HAP-1 (cell line): ENCODE data around the gene IL2RG.

Experiments used
- DNase-seq, 2 experiments: peaks; one replicate each; pipeline ENCODE4 v3.0.0-alpha.2; 2016 to 2020; ENCODE audit warnings: low spot score in 2 of 2
- H3K27me3 ChIP-seq: fragments of 250-450 bp; sonication (Bioruptor Pico); 2 replicates; pipeline ENCODE4 v1.5.1; 2020; ENCODE audit warnings: low read depth, mild to moderate bottlenecking, moderate library complexity
- H3K36me3 ChIP-seq: fragments of 250-450 bp; sonication (Bioruptor Pico); replicated peaks from 2 replicates; pipeline ENCODE4 v1.5.1; 2020; ENCODE audit warnings: mild to moderate bottlenecking
- H3K4me1 ChIP-seq: fragments of 250-450 bp; sonication (Bioruptor Pico); 2 replicates; pipeline ENCODE4 v1.5.1; 2020; ENCODE audit warnings: mild to moderate bottlenecking
- H3K4me3 ChIP-seq: fragments of 250-450 bp; sonication (Bioruptor Pico); 2 replicates; pipeline ENCODE4 v1.5.1; 2020; ENCODE audit warnings: mild to moderate bottlenecking, moderate library complexity
- H3K9me3 ChIP-seq: fragments of 250-450 bp; sonication (Bioruptor Pico); 2 replicates; pipeline ENCODE4 v1.5.1; 2020; ENCODE audit warnings: mild to moderate bottlenecking, moderate library complexity
- in situ Hi-C: fragments of 300-500 bp; cut with MboI; formaldehyde crosslinking; loops from 3 replicates; pipeline ENCODE4 v1.14.3; 2020; ENCODE audit warnings: low sequenced_read_pairs, inconsistent platforms, mixed read lengths

Gene IL2RG

GRCh38 chrX:71128915-71129765 is 17.8 kb upstream of the IL2RG start:
- Histone ChIP-seq H3K4me1 (no peaks in the 10 kb centered on the region), H3K4me3 (no peak overlapping the region), H3K9me3 (no peaks in the 10 kb centered on the region), H3K27me3 (no peaks in the 10 kb centered on the region), H3K36me3 (peaks cover 89% of the 10 kb centered on the region)
- DNase-seq: peak; percentile 63 to 83
- in situ Hi-C loops: no loop called here

DNA sequence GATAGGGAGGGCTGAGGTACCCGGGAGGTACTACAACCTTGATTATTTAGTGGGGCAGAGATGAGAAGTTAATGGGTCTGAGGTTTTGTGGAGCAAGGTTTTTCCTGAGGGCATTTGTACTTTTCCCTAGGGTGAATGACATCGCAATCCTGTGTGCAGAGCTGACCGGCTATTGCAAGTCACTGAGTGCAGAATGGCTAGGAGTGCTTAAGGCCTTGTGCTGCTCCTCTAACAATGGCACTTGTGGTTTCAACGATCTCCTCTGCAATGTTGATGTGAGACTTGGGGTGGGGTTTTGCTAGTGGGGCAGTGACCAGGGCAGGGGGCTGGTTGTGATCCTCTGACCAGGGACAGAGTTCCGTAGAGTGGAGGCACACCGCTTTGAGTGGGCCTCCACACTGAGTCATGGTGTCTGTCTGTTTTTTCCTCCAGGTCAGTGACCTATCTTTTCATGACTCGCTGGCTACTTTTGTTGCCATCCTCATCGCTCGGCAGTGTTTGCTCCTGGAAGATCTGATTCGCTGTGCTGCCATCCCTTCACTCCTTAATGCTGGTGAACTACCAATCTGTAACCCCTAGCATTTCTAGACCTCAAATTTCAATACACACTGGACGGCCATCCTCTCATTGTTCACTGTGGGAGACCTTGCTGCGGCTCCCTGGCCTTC is 16.9 kb upstream of the IL2RG start:
- no peak for DNase-seq
- Histone ChIP-seq H3K9me3 (no peaks in the 10 kb centered on the region), H3K4me3 (no peak overlapping the region), H3K27me3 (no peaks in the 10 kb centered on the region), H3K36me3 (peaks cover 92% of the 10 kb centered on the region), H3K4me1 (no peaks in the 10 kb centered on the region)
- in situ Hi-C loops: no loop called here

GRCh38 chrX:71118985-71119535 is 7.7 kb upstream of the IL2RG start:
- Histone ChIP-seq H3K9me3 (no peaks in the 10 kb centered on the region), H3K36me3 (peaks cover 49% of the 10 kb centered on the region), H3K27me3 (no peaks in the 10 kb centered on the region), H3K4me3 (peak overlapping the region; percentile 94), H3K4me1 (peaks cover 18% of the 10 kb centered on the region)
- peak in 1 of 2 experiments; percentile 38 for DNase-seq
- in situ Hi-C loops: no loop called here

DNA sequence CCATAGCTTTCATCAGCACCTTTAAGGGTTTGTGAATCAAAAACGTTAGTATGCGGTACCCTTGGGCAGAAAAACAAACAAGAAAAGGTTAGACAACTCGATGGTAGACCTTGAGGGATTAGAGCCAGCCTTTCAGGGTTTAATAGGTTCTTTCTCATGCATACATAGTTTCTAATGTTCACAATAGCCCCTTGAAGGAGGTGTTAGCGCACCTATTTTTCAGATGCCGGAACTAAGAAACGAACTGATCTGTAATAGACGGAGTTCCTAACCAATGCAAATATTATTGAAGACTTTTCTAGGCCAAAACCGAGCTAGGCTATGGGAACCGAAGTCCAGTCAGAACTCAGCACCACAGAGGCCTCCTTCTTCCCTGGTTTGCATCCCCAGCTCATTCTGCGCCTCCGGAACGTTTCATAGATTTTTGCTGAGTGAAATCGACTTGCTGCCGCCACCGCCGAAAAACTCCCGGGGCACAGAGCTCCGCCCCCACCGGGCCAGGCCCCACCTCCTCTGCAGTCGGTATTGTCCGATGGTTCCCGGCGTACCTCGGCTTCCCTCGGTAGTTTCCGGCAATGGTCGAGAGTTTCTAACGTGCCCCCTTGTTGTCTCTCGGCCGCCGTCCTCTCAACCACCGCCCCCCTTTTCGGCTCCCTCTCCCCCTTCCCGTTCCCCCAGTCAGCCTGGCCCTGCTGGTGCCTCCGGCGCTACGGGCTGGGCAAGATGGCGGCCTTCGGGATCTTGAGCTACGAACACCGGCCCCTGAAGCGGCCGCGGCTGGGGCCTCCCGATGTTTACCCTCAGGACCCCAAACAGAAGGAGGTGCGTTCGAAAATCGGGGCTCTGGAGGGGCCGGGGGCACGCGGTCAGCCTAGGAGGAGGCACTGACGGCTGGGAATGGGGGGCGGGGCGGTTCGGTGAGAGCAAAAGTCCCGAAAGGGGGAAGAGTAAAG is 6.9 kb upstream of the IL2RG start, which contains the start of gene MED12:
TSS of gene MED12 (plus strand) at position 565 of the 953 bp plus-strand sequence. CDS start at position 724, 159 bp downstream.
- Histone ChIP-seq H3K36me3 (peaks cover 42% of the 10 kb centered on the region), H3K9me3 (no peaks in the 10 kb centered on the region)
- in situ Hi-C loops: no loop called here

GRCh38 chrX:71117358-71117757 is 6.0 kb upstream of the IL2RG start:
- Histone ChIP-seq H3K9me3 (no peaks in the 10 kb centered on the region), H3K27me3 (no peaks in the 10 kb centered on the region), H3K36me3 (peaks cover 32% of the 10 kb centered on the region), H3K4me1 (peaks cover 18% of the 10 kb centered on the region), H3K4me3 (no peak overlapping the region)
- peak in 1 of 2 experiments; percentile 35 for DNase-seq
- in situ Hi-C loops: no loop called here

More for the DNA sequence above, 6.9 kb upstream of the IL2RG start, which contains the start of gene MED12:
- no peaks in the 10 kb centered on the region for H3K27me3 ChIP-seq
- peaks cover 18% of the 10 kb centered on the region for H3K4me1 ChIP-seq
- DNase-seq: peak; percentile 84 to 94
- H3K4me3 ChIP-seq: peak within 1 kb of the TSS; percentile 94

GRCh38 chrX:71111921-71112431 is 599 bp upstream of the IL2RG start:
- no peak for DNase-seq
- no peaks in the 10 kb centered on the region for H3K27me3 ChIP-seq
- H3K4me1 ChIP-seq: peaks cover under 1% of the 10 kb centered on the region
- H3K4me3 ChIP-seq: no peak overlapping the region
- H3K36me3 ChIP-seq: no peaks in the 10 kb centered on the region
- in situ Hi-C loops: no loop called here
- H3K9me3 ChIP-seq: no peaks in the 10 kb centered on the region

- in situ Hi-C loops: no loop called here
- H3K4me3 ChIP-seq: no peak overlapping the region
- no peak for DNase-seq
Measured at GRCh38 chrX:71109051-71109450, 2.3 kb downstream of the IL2RG start.

DNA sequence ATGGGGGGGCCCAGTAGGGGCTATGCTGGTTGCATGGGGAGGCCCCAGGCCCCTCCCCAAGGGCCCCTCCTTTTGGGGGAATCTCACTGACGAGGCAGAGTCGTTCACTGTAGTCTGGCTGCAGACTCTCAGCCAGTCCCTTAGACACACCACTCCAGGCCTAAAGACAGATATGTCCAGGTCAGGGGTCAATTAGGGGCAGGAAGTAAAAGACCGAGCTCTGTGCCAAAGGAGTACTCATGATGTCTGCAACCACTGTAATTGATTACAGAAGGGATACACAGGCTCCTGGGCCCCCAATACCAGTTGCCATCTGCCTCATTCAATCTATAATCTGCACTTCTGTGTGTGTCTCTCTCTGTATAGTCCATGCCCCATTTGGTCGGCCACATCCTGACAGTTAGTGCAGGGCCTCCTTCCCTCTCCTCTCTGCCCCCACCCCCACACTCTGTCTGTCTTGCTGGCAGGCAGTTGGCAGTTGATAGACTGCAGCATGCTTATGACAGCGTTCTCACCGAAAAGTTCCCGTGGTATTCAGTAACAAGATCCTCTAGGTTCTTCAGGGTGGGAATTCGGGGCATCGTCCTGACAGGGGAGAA is 3.5 kb downstream of the IL2RG start:
- in situ Hi-C loops: no loop called here
- Histone ChIP-seq H3K27me3 (no peaks in the 10 kb centered on the region), H3K9me3 (no peaks in the 10 kb centered on the region), H3K4me1 (peaks cover 11% of the 10 kb centered on the region), H3K4me3 (no peak overlapping the region), H3K36me3 (no peaks in the 10 kb centered on the region)
- no peak for DNase-seq

More at GRCh38 chrX:71109051-71109450, 2.3 kb downstream of the IL2RG start:
- Histone ChIP-seq H3K9me3 (no peaks in the 10 kb centered on the region), H3K36me3 (no peaks in the 10 kb centered on the region), H3K4me1 (peaks cover 3% of the 10 kb centered on the region), H3K27me3 (no peaks in the 10 kb centered on the region)

DNA sequence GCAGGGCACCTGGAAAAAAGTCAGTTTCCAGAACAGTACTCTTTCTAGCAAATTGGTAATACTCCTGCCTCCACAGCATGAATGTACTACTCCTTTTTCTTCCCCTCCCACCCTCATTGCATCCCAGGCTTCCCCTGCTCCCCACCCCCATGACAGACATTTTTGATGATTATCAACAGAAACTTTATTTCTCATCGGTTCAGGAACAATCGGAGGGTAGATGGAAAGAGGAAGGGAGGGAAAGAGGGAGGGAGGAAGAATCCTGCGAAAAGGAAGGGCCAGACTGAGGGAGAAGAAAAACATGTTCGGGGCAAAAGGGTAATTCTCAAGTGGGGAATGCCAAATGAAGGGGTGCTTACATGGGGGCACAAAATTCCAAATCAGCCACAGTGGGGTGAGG is 4.1 kb downstream of the IL2RG start:
- in situ Hi-C loops: no loop called here
- no peak overlapping the region for H3K4me3 ChIP-seq
- H3K9me3 ChIP-seq: no peaks in the 10 kb centered on the region
- H3K27me3 ChIP-seq: no peaks in the 10 kb centered on the region
- H3K36me3 ChIP-seq: no peaks in the 10 kb centered on the region
- DNase-seq: no peak
- H3K4me1 ChIP-seq: peaks cover 11% of the 10 kb centered on the region

DNA sequence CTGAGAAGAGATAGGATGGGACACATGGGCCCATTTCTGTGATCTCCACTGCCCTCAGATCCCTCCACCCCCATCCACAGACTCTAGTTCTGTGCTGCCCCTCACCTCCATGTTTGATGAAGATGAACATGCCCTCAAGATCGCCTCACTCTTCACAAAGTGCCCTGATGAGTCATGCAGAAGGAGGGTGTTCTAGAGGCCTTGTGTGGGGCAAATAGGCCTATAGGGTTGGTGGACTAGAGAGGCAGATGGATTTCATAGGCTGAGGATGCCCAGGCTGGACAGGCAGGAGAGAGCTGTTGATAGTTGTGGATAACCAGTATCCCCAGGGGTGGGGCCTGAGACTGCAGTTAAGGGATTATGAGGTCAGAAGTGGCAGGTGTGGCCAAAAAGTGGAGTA is 5.0 kb downstream of the IL2RG start, which contains the start of gene CXorf65:
TSS of gene CXorf65 (minus strand) at position 314 of the 400 bp plus-strand sequence. CDS start at position 130, 184 bp downstream.
- in situ Hi-C loops: no loop called here
- H3K4me1 ChIP-seq: peaks cover 11% of the 10 kb centered on the region
- no peaks in the 10 kb centered on the region for H3K27me3 ChIP-seq
- no peaks in the 10 kb centered on the region for H3K9me3 ChIP-seq
- H3K4me3 ChIP-seq: no peak within 1 kb of the TSS
- DNase-seq: no peak
- no peaks in the 10 kb centered on the region for H3K36me3 ChIP-seq

GRCh38 chrX:71105628-71106027 is 5.7 kb downstream of the IL2RG start:
- Histone ChIP-seq H3K9me3 (no peaks in the 10 kb centered on the region), H3K27me3 (no peaks in the 10 kb centered on the region), H3K36me3 (no peaks in the 10 kb centered on the region), H3K4me3 (no peak overlapping the region), H3K4me1 (peaks cover 11% of the 10 kb centered on the region)
- DNase-seq: no peak
- in situ Hi-C loops: no loop called here

DNA sequence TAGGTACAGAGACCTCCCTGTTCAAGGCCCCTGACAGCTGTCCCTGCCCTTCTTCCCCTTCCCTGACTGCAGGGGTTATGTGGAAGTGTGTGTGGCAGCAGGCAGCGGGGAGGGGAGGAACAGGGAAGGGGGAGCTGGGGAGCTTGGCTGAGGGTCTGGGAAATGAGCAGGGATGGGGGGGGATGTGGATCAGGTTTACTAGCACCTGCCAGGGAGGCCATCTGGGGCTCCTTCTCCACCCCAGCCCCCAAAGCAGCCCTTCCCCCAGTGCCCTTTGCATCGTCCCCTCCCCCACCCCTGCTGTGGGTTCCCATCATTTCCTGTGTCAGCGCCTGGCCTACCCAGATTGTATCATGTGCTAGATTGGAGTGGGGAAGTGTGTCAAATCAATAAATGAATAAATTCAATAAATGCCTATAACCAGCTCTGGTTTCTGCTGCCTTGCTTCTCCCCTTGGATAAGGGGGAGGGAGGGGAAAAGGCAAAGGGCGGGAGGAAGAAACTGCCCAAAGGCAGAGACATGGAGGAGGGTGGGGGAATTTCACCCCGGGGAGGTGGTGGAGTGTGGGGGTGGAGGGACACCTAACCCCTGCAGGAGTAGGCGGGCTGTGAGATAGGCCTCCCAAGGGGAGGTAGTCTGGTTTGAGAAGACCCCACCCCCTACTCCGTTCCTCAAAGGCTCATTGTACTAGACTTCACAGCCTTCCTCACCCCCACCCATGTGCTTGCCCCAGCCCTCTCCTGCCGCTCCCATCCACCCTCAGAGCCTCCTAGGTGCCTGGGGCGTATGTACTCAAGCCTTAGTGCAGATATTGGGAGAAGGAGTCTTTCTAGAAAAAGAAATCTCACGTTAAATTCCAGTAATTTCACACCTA is 8.0 kb downstream of the IL2RG start:
- H3K4me1 ChIP-seq: peaks cover 11% of the 10 kb centered on the region
- no peaks in the 10 kb centered on the region for H3K9me3 ChIP-seq
- peak in 1 of 2 experiments; percentile 65 for DNase-seq
- no peaks in the 10 kb centered on the region for H3K36me3 ChIP-seq
- no peak overlapping the region for H3K4me3 ChIP-seq
- H3K27me3 ChIP-seq: no peaks in the 10 kb centered on the region
- in situ Hi-C loops: no loop called here
